ENCODE measurements around the gene ATXN10.

DNA sequence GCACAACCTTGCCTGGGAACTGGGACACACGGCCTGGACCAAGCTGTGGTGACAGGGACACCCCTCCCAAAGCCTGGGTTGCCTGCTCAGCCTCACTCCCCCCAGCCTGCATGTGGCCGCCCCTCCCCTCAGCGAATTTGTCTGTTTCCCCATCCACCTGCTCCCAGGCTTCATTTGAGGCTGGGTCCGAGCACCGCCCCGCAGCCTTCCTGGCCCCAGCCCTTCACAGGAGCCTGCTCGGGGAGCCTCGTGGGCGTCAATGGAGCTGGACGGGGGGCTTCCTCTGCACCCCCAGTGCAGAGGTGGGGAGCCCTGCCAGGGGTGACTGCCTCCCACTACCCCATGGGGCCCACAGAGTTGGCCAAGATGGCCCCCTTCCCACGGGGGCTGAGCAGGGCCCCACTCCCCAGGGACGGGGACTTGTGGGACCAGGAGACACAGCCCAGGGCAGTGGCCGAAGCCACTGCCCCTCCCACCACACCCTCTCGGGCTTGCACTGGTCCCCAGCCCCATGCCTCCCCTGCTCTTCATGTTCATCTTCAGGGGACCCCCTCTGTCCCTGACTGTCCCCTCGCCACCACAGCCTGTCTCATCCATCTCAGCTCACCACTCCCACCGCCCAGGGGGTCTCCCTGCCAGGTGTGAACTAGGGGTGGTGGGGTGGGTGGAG is 213.7 kb downstream of the ATXN10 start:
- TF ChIP-seq, protein P1, sequence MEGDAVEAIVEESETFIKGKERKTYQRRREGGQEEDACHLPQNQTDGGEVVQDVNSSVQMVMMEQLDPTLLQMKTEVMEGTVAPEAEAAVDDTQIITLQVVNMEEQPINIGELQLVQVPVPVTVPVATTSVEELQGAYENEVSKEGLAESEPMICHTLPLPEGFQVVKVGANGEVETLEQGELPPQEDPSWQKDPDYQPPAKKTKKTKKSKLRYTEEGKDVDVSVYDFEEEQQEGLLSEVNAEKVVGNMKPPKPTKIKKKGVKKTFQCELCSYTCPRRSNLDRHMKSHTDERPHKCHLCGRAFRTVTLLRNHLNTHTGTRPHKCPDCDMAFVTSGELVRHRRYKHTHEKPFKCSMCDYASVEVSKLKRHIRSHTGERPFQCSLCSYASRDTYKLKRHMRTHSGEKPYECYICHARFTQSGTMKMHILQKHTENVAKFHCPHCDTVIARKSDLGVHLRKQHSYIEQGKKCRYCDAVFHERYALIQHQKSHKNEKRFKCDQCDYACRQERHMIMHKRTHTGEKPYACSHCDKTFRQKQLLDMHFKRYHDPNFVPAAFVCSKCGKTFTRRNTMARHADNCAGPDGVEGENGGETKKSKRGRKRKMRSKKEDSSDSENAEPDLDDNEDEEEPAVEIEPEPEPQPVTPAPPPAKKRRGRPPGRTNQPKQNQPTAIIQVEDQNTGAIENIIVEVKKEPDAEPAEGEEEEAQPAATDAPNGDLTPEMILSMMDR (conservative IDR thresholded peaks at IDR 0.05), result no peak
- no peak for TF ChIP-seq ZFX (IDR thresholded peaks at IDR 0.05)
